ENCODE data around the gene LGR4.
A peak's percentile ranks its signal among the peaks of the same experiment; 100 is the strongest.

Gene LGR4

DNA sequence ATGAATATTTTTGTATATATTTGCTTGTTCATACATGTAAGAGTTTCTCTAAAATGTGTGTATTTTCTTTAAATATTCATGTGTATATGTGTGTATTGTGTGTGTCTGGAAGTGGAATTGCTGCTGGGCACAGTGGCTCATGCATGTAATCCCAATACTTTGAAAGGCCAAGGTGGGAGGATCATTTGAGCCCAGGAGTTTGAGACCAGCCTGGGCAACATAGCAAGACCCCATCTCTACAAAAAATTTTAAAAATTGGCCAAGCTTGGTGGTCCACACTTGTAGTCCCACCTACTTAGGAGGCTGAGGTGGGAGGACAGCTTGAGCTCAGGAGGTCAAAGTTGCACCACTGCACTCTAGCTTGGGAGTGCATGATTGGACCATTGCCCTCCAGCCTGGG is 4.7 kb upstream of the LGR4 start:
- DNase-seq (ENCODE audit: low read depth), result no peak
- no peak overlapping the region for H3K4me3 ChIP-seq (ENCODE audit: control insufficient read depth, low read depth, low read length)
- TF ChIP-seq, protein P1, sequence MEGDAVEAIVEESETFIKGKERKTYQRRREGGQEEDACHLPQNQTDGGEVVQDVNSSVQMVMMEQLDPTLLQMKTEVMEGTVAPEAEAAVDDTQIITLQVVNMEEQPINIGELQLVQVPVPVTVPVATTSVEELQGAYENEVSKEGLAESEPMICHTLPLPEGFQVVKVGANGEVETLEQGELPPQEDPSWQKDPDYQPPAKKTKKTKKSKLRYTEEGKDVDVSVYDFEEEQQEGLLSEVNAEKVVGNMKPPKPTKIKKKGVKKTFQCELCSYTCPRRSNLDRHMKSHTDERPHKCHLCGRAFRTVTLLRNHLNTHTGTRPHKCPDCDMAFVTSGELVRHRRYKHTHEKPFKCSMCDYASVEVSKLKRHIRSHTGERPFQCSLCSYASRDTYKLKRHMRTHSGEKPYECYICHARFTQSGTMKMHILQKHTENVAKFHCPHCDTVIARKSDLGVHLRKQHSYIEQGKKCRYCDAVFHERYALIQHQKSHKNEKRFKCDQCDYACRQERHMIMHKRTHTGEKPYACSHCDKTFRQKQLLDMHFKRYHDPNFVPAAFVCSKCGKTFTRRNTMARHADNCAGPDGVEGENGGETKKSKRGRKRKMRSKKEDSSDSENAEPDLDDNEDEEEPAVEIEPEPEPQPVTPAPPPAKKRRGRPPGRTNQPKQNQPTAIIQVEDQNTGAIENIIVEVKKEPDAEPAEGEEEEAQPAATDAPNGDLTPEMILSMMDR (IDR thresholded peaks at IDR 0.05; ENCODE audit: control insufficient read depth, insufficient read depth, low read depth, low read length, missing control alignments), result no peak

DNA sequence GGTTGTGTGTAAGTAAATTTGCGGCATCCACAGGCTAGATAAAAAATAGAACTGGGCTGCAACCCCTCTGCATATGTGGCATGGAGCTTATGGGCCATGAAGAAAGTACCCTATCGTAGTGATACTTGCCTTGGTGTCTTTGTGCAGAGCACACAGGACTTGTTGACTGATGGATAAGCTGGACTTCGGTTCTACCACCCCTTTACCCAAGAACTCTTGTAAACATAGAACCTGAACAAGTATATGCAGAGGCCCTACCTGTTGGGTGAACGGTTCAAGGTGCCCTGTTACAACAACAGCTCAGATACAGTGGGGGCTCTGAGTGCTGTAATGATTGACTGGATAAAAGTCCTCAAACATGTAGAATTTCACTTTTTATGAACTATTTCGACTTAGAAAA is 3.0 kb upstream of the LGR4 start:
- TF ChIP-seq, protein P1 (IDR thresholded peaks at IDR 0.05; ENCODE audit: control insufficient read depth, insufficient read depth, low read depth, low read length, missing control alignments), result no peak
- DNase-seq (ENCODE audit: low read depth), result no peak
- H3K4me3 ChIP-seq (ENCODE audit: control insufficient read depth, low read depth, low read length), result no peak overlapping the region

DNA sequence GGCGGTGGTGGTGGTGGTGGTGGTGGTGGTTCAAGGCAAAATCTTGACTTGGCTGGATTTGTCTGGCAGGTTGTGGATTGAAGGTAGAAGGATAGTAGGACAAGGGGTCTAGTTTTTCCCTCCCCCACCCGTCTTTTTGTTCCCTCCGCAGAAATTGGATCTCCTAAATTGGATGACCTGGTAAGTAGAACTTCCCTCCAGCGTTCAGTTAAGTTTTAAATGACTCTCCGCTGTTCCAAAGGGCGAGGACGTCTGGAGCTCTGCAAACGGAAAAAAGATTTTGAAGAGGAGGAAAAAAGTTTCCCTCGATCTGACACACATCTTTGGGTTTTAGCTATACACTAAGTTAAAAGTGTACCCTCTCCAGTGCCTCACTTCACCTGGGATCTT is 422 bp upstream of the LGR4 start:
- TF ChIP-seq, protein P1 (IDR thresholded peaks at IDR 0.05; ENCODE audit: control insufficient read depth, insufficient read depth, low read depth, low read length, missing control alignments), result no peak
- DNase-seq (ENCODE audit: low read depth), result no peak

DNA sequence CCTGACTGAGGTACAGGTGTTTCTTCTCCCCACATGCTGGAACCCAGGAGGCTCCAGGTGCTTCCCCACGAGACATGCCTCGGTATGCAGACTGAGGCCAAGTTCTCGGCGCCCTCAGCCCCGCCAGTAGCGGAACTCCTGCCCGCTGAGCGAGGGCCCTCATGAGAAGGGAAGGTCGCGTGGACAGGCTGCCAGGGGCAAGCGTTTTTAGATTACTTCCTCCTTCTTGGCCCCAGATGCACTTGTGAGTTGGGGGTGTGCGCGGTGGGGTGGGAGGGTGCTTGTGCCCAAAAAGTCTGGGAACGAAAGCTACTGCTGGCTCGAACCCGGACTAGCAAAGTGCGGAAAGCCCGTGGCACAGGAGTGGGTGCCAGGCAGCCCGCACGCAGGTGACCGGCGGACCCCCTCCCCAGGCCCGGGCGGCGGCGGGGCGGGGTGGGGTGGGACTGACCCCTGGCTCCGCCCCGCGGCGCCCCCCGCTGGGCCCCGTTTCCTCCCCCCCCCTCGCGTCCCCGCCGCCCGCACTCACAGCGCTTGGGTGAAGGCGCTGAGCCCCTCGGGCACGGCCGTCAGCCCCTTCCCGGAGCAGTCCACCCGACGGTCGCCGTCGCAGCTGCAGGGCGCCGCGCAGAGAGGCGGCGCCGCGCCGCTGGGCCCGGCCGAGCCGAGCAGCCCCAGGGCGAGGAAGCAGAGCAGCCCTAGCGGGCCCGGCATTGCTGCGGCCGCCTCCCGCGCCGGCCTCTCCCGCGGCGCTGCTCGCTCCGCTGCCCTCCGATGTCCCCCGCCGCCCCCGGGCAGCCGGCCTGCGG is 797 bp downstream of the LGR4 start:
- DNase-seq (ENCODE audit: low read depth), result no peak
- TF ChIP-seq, protein P1 (IDR thresholded peaks at IDR 0.05; ENCODE audit: control insufficient read depth, insufficient read depth, low read depth, low read length, missing control alignments), result no peak
- peak overlapping the region; percentile 90 for H3K4me3 ChIP-seq (ENCODE audit: control insufficient read depth, low read depth, low read length)

More for the DNA sequence above, 422 bp upstream of the LGR4 start:
- peak overlapping the region; percentile 90 for H3K4me3 ChIP-seq (ENCODE audit: control insufficient read depth, low read depth, low read length)

DNA sequence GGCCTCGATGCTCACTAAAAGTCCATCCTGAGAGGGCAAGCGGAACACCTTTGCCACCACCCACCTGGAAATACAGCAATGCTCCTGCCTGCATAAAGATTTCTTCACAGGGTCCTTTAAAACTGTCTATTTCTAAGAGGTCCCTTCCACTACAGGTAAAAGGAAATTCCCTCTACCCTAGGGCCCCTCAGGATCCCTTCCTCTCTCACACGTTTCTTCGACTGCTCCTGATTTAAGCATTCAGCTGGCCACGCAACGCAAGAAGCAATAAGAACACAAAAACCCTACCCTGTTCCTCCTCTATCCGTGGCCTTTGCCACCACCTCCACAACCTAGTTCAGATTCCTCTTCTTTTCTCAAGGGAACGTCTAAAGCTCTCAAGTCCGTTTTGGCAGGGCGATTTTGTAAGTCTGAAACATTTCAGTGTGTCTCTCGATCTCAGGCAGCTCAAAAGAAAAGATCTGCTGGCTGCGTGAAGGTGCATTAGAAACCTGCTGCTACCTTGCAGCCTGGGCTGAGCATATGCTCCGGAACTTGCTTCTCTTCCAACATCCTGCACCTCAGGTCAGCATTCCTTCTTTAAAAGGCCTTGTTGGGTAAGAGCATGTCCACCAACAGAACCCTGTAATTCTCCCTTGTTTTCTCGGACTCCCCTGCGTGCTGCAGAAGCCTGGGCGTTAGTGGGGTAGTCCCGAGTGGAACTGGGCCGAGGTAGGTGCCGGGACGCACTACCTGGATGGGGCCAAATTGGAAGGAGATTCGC is 1.6 kb downstream of the LGR4 start:
- TF ChIP-seq, protein P1 (IDR thresholded peaks at IDR 0.05; ENCODE audit: control insufficient read depth, insufficient read depth, low read depth, low read length, missing control alignments), result no peak
- DNase-seq (ENCODE audit: low read depth), result no peak
- H3K4me3 ChIP-seq (ENCODE audit: control insufficient read depth, low read depth, low read length), result peak overlapping the region; percentile 90

DNA sequence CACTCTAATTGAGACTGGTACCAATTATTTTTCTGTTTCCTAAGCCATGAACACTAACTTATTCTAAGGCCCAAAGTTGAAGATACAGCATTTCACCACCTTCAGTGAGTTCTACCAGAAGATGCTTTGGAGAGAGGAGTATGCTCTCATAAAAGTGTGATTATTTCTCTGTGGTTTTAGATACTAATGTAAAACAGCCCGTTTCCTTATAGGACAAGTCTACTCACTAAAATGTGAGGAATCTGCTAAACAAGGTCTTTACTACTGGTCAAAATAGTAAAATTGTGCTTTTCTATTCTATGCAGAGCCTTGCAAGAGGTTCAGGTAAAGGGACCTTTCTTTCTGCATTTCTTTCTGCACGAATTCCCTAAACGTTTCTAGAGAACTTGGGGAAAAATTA is 2.4 kb downstream of the LGR4 start:
- DNase-seq (ENCODE audit: low read depth), result no peak
- TF ChIP-seq, protein P1 (IDR thresholded peaks at IDR 0.05; ENCODE audit: control insufficient read depth, insufficient read depth, low read depth, low read length, missing control alignments), result no peak
- no peak overlapping the region; the same call in 1 of the 2 replicates for H3K4me3 ChIP-seq (ENCODE audit: control insufficient read depth, low read depth, low read length)

Measured in AG09309 (cell line).